Measurements from ENCODE around the gene NDUFAF2. TPM values are rescaled to one million over a fixed set of nuclear protein-coding genes. Genes with fewer than 3 reads are reported as not detected.
"Not testable (repeated sequence)": the region's sequence is repeated elsewhere in the genome, so short reads cannot be mapped to it uniquely, and the experiment has no call there.

The NDUFAF2 gene
- total RNA-seq, 2 experiments from 2014 or later = 17.1 to 21.4 TPM

- Mint-ChIP-seq H3K9me3 (ENCODE audit: insufficient read depth) (no peaks in the 10 kb centered on the region), H3K27me3 (ENCODE audit: low read depth) (no peaks in the 10 kb centered on the region), H3K4me1 (ENCODE audit: low read depth) (no peaks in the 10 kb centered on the region), H3K27ac (no peak overlapping the region), H3K36me3 (ENCODE audit: low read depth) (no peaks in the 10 kb centered on the region), H3K4me3 (no peak overlapping the region)
- ATAC-seq (no peak), DNase-seq (peak; percentile 22)
- ChIA-PET CTCF (interaction anchor here (0.5 to 3.0 kb wide), 11 partner anchors 11 to 1088 kb away, joined by 3 to 27 read pairs (median 3); partner anchors contain the start of gene ZSWIM6), POLR2A (no interaction called here)
Measured at GRCh38 chr5:61055434-61056006, 110.5 kb downstream of the NDUFAF2 start.

- Mint-ChIP-seq H3K4me1 (ENCODE audit: low read depth) (no peaks in the 10 kb centered on the region), H3K4me3 (no peak overlapping the region), H3K27me3 (ENCODE audit: low read depth) (no peaks in the 10 kb centered on the region), H3K27ac (no peak overlapping the region), H3K9me3 (ENCODE audit: insufficient read depth) (peaks cover 8% of the 10 kb centered on the region), H3K36me3 (ENCODE audit: low read depth) (peaks cover 7% of the 10 kb centered on the region)
- ATAC-seq (no peak), DNase-seq (no peak)
- POLR2A ChIA-PET = no interaction called here
- CTCF ChIA-PET = interaction anchor here (0.7 to 1.2 kb wide), 2 partner anchors 140 to 599 kb away, joined by 3 to 5 read pairs; no protein-coding TSS in a partner anchor
Measured at GRCh38 chr5:61059499-61059898, 114.5 kb downstream of the NDUFAF2 start.

- no peak overlapping the region for H3K4me3 Mint-ChIP-seq
- peak; percentile 48 for DNase-seq
- H3K4me1 Mint-ChIP-seq (ENCODE audit: low read depth) = peaks cover 10% of the 10 kb centered on the region
- H3K27me3 Mint-ChIP-seq (ENCODE audit: low read depth) = no peaks in the 10 kb centered on the region
- H3K9me3 Mint-ChIP-seq (ENCODE audit: insufficient read depth) = peaks cover 7% of the 10 kb centered on the region
- no peaks in the 10 kb centered on the region for H3K36me3 Mint-ChIP-seq (ENCODE audit: low read depth)
- ChIA-PET POLR2A (no interaction called here), CTCF (no interaction called here)
- H3K27ac Mint-ChIP-seq = no peak overlapping the region
- ATAC-seq = no peak
Measured at GRCh38 chr5:61069150-61069549, 124.1 kb downstream of the NDUFAF2 start.

- H3K4me1 Mint-ChIP-seq (ENCODE audit: low read depth) = peaks cover 10% of the 10 kb centered on the region
- H3K4me3 Mint-ChIP-seq = no peak overlapping the region
- H3K27ac Mint-ChIP-seq = no peak overlapping the region
- peaks cover 7% of the 10 kb centered on the region for H3K9me3 Mint-ChIP-seq (ENCODE audit: insufficient read depth)
- ATAC-seq (no peak), DNase-seq (no peak)
- POLR2A ChIA-PET = no interaction called here
- no peaks in the 10 kb centered on the region for H3K27me3 Mint-ChIP-seq (ENCODE audit: low read depth)
- CTCF ChIA-PET = no interaction called here
- peaks cover 2% of the 10 kb centered on the region for H3K36me3 Mint-ChIP-seq (ENCODE audit: low read depth)
Measured at GRCh38 chr5:61071526-61071925, 126.5 kb downstream of the NDUFAF2 start.

- CTCF ChIA-PET = no interaction called here
- H3K4me1 Mint-ChIP-seq (ENCODE audit: low read depth) = no peaks in the 10 kb centered on the region
- POLR2A ChIA-PET = no interaction called here
- H3K27me3 Mint-ChIP-seq (ENCODE audit: low read depth) = no peaks in the 10 kb centered on the region
- no peak for DNase-seq
- no peak overlapping the region for H3K27ac Mint-ChIP-seq
- peaks cover 5% of the 10 kb centered on the region for H3K9me3 Mint-ChIP-seq (ENCODE audit: insufficient read depth)
- no peak for ATAC-seq
- peaks cover 3% of the 10 kb centered on the region for H3K36me3 Mint-ChIP-seq (ENCODE audit: low read depth)
- no peak overlapping the region for H3K4me3 Mint-ChIP-seq
Measured at GRCh38 chr5:61076626-61077025, 131.6 kb downstream of the NDUFAF2 start.

GRCh38 chr5:61081741-61082140 is 136.7 kb downstream of the NDUFAF2 start:
- ChIA-PET POLR2A (no interaction called here), CTCF (no interaction called here)
- peaks cover 5% of the 10 kb centered on the region for H3K9me3 Mint-ChIP-seq (ENCODE audit: insufficient read depth)
- H3K27me3 Mint-ChIP-seq (ENCODE audit: low read depth) = no peaks in the 10 kb centered on the region
- H3K27ac Mint-ChIP-seq = no peak overlapping the region
- H3K36me3 Mint-ChIP-seq (ENCODE audit: low read depth) = peaks cover 6% of the 10 kb centered on the region
- DNase-seq (no peak), ATAC-seq (no peak)
- no peaks in the 10 kb centered on the region for H3K4me1 Mint-ChIP-seq (ENCODE audit: low read depth)
- H3K4me3 Mint-ChIP-seq = no peak overlapping the region

- peaks cover 5% of the 10 kb centered on the region for H3K9me3 Mint-ChIP-seq (ENCODE audit: insufficient read depth)
- peaks cover 6% of the 10 kb centered on the region for H3K36me3 Mint-ChIP-seq (ENCODE audit: low read depth)
- ATAC-seq (no peak), DNase-seq (no peak)
- H3K27ac Mint-ChIP-seq = no peak overlapping the region
- H3K4me3 Mint-ChIP-seq = no peak overlapping the region
- POLR2A ChIA-PET = no interaction called here
- H3K27me3 Mint-ChIP-seq (ENCODE audit: low read depth) = no peaks in the 10 kb centered on the region
- CTCF ChIA-PET = no interaction called here
- no peaks in the 10 kb centered on the region for H3K4me1 Mint-ChIP-seq (ENCODE audit: low read depth)
Measured at GRCh38 chr5:61082516-61083280, 137.7 kb downstream of the NDUFAF2 start.

- Mint-ChIP-seq H3K9me3 (ENCODE audit: insufficient read depth) (no peaks in the 10 kb centered on the region), H3K4me3 (no peak overlapping the region), H3K36me3 (ENCODE audit: low read depth) (peaks cover 6% of the 10 kb centered on the region), H3K27ac (no peak overlapping the region), H3K27me3 (ENCODE audit: low read depth) (no peaks in the 10 kb centered on the region), H3K4me1 (ENCODE audit: low read depth) (no peaks in the 10 kb centered on the region)
- ATAC-seq (no peak), DNase-seq (no peak)
- POLR2A ChIA-PET = no interaction called here
- CTCF ChIA-PET = no interaction called here
Measured at GRCh38 chr5:61084658-61085057, 139.7 kb downstream of the NDUFAF2 start.

- Mint-ChIP-seq H3K4me1 (ENCODE audit: low read depth) (no peaks in the 10 kb centered on the region), H3K27ac (no peak overlapping the region), H3K9me3 (ENCODE audit: insufficient read depth) (no peaks in the 10 kb centered on the region), H3K27me3 (ENCODE audit: low read depth) (no peaks in the 10 kb centered on the region), H3K36me3 (ENCODE audit: low read depth) (peaks cover 4% of the 10 kb centered on the region), H3K4me3 (no peak overlapping the region)
- ATAC-seq (no peak), DNase-seq (no peak)
- ChIA-PET POLR2A (no interaction called here), CTCF (no interaction called here)
Measured at GRCh38 chr5:61085885-61086284, 140.9 kb downstream of the NDUFAF2 start.

- ChIA-PET CTCF (no interaction called here), POLR2A (no interaction called here)
- Mint-ChIP-seq H3K4me1 (ENCODE audit: low read depth) (no peaks in the 10 kb centered on the region), H3K36me3 (ENCODE audit: low read depth) (peaks cover 7% of the 10 kb centered on the region), H3K27ac (no peak overlapping the region), H3K4me3 (no peak overlapping the region), H3K9me3 (ENCODE audit: insufficient read depth) (peaks cover 8% of the 10 kb centered on the region), H3K27me3 (ENCODE audit: low read depth) (no peaks in the 10 kb centered on the region)
- no peak for ATAC-seq
- DNase-seq = no peak
Measured at GRCh38 chr5:61087921-61088320, 142.9 kb downstream of the NDUFAF2 start.

- Mint-ChIP-seq H3K9me3 (ENCODE audit: insufficient read depth) (peaks cover 8% of the 10 kb centered on the region), H3K36me3 (ENCODE audit: low read depth) (peaks cover 7% of the 10 kb centered on the region), H3K27ac (no peak overlapping the region), H3K4me1 (ENCODE audit: low read depth) (no peaks in the 10 kb centered on the region), H3K27me3 (ENCODE audit: low read depth) (no peaks in the 10 kb centered on the region), H3K4me3 (no peak overlapping the region)
- ATAC-seq (no peak), DNase-seq (no peak)
- ChIA-PET POLR2A (no interaction called here), CTCF (interaction anchor here (0.6 to 0.7 kb wide), 2 partner anchors 420 to 1279 kb away, joined by 3 read pairs; no protein-coding TSS in a partner anchor)
Measured at GRCh38 chr5:61089351-61089750, 144.3 kb downstream of the NDUFAF2 start.

- CTCF ChIA-PET, H3K4me3 Mint-ChIP-seq: not testable (repeated sequence)
Measured at GRCh38 chr5:61093046-61093771, 148.2 kb downstream of the NDUFAF2 start.

More at GRCh38 chr5:61093046-61093771, 148.2 kb downstream of the NDUFAF2 start:
- POLR2A ChIA-PET; H3K27ac Mint-ChIP-seq; H3K9me3 Mint-ChIP-seq (ENCODE audit: insufficient read depth); H3K36me3 Mint-ChIP-seq (ENCODE audit: low read depth); H3K4me1 Mint-ChIP-seq (ENCODE audit: low read depth); ATAC-seq; DNase-seq; H3K27me3 Mint-ChIP-seq (ENCODE audit: low read depth): not testable (repeated sequence)
